NCI-H2227 (cell line): Measurements from ENCODE around the gene PSAP.

Source experiments
- DNase-seq: peaks from one replicate; lab custom pipeline; 2025; ENCODE audit not compliant: unreplicated experiment; lab: John Stamatoyannopoulos, UW

The PSAP gene

GRCh38 chr10:71829896-71830295, 21.2 kb downstream of the PSAP start:
- no peak for DNase-seq

GRCh38 chr10:71829171-71829570, 21.9 kb downstream of the PSAP start:
- DNase-seq, result no peak

GRCh38 chr10:71828702-71829101, 22.3 kb downstream of the PSAP start:
- no peak for DNase-seq

- DNase-seq, result no peak
These were observed 23.2 kb downstream of the PSAP start for GRCh38 chr10:71827852-71828251.

- no peak for DNase-seq
These were observed 25.8 kb downstream of the PSAP start for GRCh38 chr10:71825217-71825616.

- no peak for DNase-seq
These were observed 26.7 kb downstream of the PSAP start for GRCh38 chr10:71824333-71824732.

GRCh38 chr10:71823356-71823755, 27.7 kb downstream of the PSAP start:
- DNase-seq, result no peak

- no peak for DNase-seq
These were observed 28.9 kb downstream of the PSAP start for GRCh38 chr10:71821909-71822763.

GRCh38 chr10:71820966-71821365, 30.1 kb downstream of the PSAP start:
- no peak for DNase-seq

GRCh38 chr10:71819985-71820384, 31.1 kb downstream of the PSAP start:
- no peak for DNase-seq

GRCh38 chr10:71819441-71819861, 31.6 kb downstream of the PSAP start:
- DNase-seq, result no peak

GRCh38 chr10:71818674-71819260, 32.3 kb downstream of the PSAP start:
- no peak for DNase-seq

- DNase-seq, result no peak
These were observed 33.0 kb downstream of the PSAP start for GRCh38 chr10:71817831-71818655.

GRCh38 chr10:71816936-71817618, 34.0 kb downstream of the PSAP start:
- DNase-seq, result no peak

GRCh38 chr10:71816421-71816851, 34.6 kb downstream of the PSAP start:
- DNase-seq, result no peak

- no peak for DNase-seq
These were observed 35.4 kb downstream of the PSAP start for GRCh38 chr10:71815515-71816130.

GRCh38 chr10:71814922-71815411, 36.1 kb downstream of the PSAP start:
- no peak for DNase-seq

GRCh38 chr10:71812913-71813590, 38.0 kb downstream of the PSAP start:
- no peak for DNase-seq

GRCh38 chr10:71812016-71812912, 38.8 kb downstream of the PSAP start:
- DNase-seq, result peak; percentile 15
